ENCODE results near the gene DCBLD1.
"Not testable (repeated sequence)": the region's sequence is repeated elsewhere in the genome, so short reads cannot be mapped to it uniquely, and the experiment has no call there.

DCBLD1 gene

GRCh38 chr6:117501722-117502121 is 19.2 kb downstream of the DCBLD1 start:
- no peak for DNase-seq (ENCODE audit: low spot score)

GRCh38 chr6:117502580-117502979 is 20.1 kb downstream of the DCBLD1 start:
- DNase-seq (ENCODE audit: low spot score) = no peak

GRCh38 chr6:117503211-117503610 is 20.7 kb downstream of the DCBLD1 start:
- DNase-seq (ENCODE audit: low spot score) = no peak

GRCh38 chr6:117504478-117505144 is 22.1 kb downstream of the DCBLD1 start:
- no peak for DNase-seq (ENCODE audit: low spot score)

GRCh38 chr6:117505311-117505710 is 22.8 kb downstream of the DCBLD1 start:
- DNase-seq (ENCODE audit: low spot score) = no peak

GRCh38 chr6:117506180-117506835 is 23.8 kb downstream of the DCBLD1 start:
- DNase-seq (ENCODE audit: low spot score) = no peak

- no peak for DNase-seq (ENCODE audit: low spot score)
Measured at GRCh38 chr6:117506907-117507306, 24.4 kb downstream of the DCBLD1 start.

GRCh38 chr6:117508450-117508971 is 26.0 kb downstream of the DCBLD1 start:
- no peak for DNase-seq (ENCODE audit: low spot score)

- DNase-seq (ENCODE audit: low spot score) = no peak
Measured at GRCh38 chr6:117509021-117509420, 26.5 kb downstream of the DCBLD1 start.

- no peak for DNase-seq (ENCODE audit: low spot score)
Measured at GRCh38 chr6:117512056-117512828, 29.8 kb downstream of the DCBLD1 start.

- no peak for DNase-seq (ENCODE audit: low spot score)
Measured at GRCh38 chr6:117512987-117513573, 30.6 kb downstream of the DCBLD1 start.

GRCh38 chr6:117513778-117514365 is 31.4 kb downstream of the DCBLD1 start:
- DNase-seq (ENCODE audit: low spot score) = no peak

- no peak for DNase-seq (ENCODE audit: low spot score)
Measured at GRCh38 chr6:117514655-117515054, 32.2 kb downstream of the DCBLD1 start.

- no peak for DNase-seq (ENCODE audit: low spot score)
Measured at GRCh38 chr6:117515326-117515725, 32.9 kb downstream of the DCBLD1 start.

GRCh38 chr6:117517995-117518394 is 35.5 kb downstream of the DCBLD1 start:
- DNase-seq (ENCODE audit: low spot score) = not testable (repeated sequence)

- no peak for DNase-seq (ENCODE audit: low spot score)
Measured at GRCh38 chr6:117518870-117519269, 36.4 kb downstream of the DCBLD1 start.

GRCh38 chr6:117520603-117521395 is 38.3 kb downstream of the DCBLD1 start:
- no peak for DNase-seq (ENCODE audit: low spot score)

- DNase-seq (ENCODE audit: low spot score) = no peak
Measured at GRCh38 chr6:117521791-117522502, 39.5 kb downstream of the DCBLD1 start.

- no peak for DNase-seq (ENCODE audit: low spot score)
Measured at GRCh38 chr6:117525607-117526006, 43.1 kb downstream of the DCBLD1 start.

GRCh38 chr6:117530467-117531242 is 48.2 kb downstream of the DCBLD1 start:
- DNase-seq (ENCODE audit: low spot score) = no peak
